Stimulated activated CD4-positive, alpha-beta T cell treated with anti-CD3 and anti-CD28 coated beads, Interleukin-12 subunit alpha, Interleukin-12 subunit beta, amount 100 ng/mL, for 24 hours (primary cell): ENCODE results near the gene HAO2.
"Not testable (repeated sequence)": the region's sequence is repeated elsewhere in the genome, so short reads cannot be mapped to it uniquely, and the experiment has no call there.

Experiments
- DNase-seq, 2 experiments: peaks; one replicate each; pipeline ENCODE4 v3.0.0-alpha.2; 2020; ENCODE audit warnings: low read depth in 2 of 2

Gene HAO2

GRCh38 chr1:119345398-119345797 is 23.2 kb upstream of the HAO2 start:
- DNase-seq: no peak

- no peak for DNase-seq
Measured at GRCh38 chr1:119347858-119348257, 20.7 kb upstream of the HAO2 start.

GRCh38 chr1:119348941-119349340 is 19.6 kb upstream of the HAO2 start:
- no peak for DNase-seq

- not testable (repeated sequence) for DNase-seq
Measured at GRCh38 chr1:119350866-119351265, 17.7 kb upstream of the HAO2 start.

GRCh38 chr1:119351997-119352396 is 16.6 kb upstream of the HAO2 start:
- no peak for DNase-seq

GRCh38 chr1:119353836-119354235 is 14.7 kb upstream of the HAO2 start:
- no peak for DNase-seq

GRCh38 chr1:119358636-119359035 is 9.9 kb upstream of the HAO2 start:
- no peak for DNase-seq

- no peak for DNase-seq
Measured at GRCh38 chr1:119359730-119360129, 8.9 kb upstream of the HAO2 start.

GRCh38 chr1:119361205-119361604 is 7.4 kb upstream of the HAO2 start:
- no peak for DNase-seq

- no peak for DNase-seq
Measured at GRCh38 chr1:119361620-119362344, 6.8 kb upstream of the HAO2 start.

- no peak for DNase-seq
Measured at GRCh38 chr1:119363162-119363561, 5.4 kb upstream of the HAO2 start.

GRCh38 chr1:119364640-119365039 is 3.9 kb upstream of the HAO2 start:
- no peak for DNase-seq

GRCh38 chr1:119366424-119366823 is 2.2 kb upstream of the HAO2 start:
- no peak for DNase-seq

- DNase-seq: no peak
Measured at GRCh38 chr1:119367432-119368124, 1.0 kb upstream of the HAO2 start.

GRCh38 chr1:119370748-119371147 is 2.2 kb downstream of the HAO2 start:
- no peak for DNase-seq

- no peak for DNase-seq
Measured at GRCh38 chr1:119371815-119372214, 3.2 kb downstream of the HAO2 start.

GRCh38 chr1:119372503-119373086 is 4.0 kb downstream of the HAO2 start:
- no peak for DNase-seq

GRCh38 chr1:119373465-119373864 is 4.9 kb downstream of the HAO2 start:
- DNase-seq: no peak

GRCh38 chr1:119374208-119374874 is 5.8 kb downstream of the HAO2 start:
- no peak for DNase-seq

- no peak for DNase-seq
Measured at GRCh38 chr1:119375366-119375765, 6.8 kb downstream of the HAO2 start.

GRCh38 chr1:119376594-119376993 is 8.0 kb downstream of the HAO2 start:
- no peak for DNase-seq

- DNase-seq: not testable (repeated sequence)
Measured at GRCh38 chr1:119377594-119377993, 9.0 kb downstream of the HAO2 start.

GRCh38 chr1:119379117-119379516 is 10.5 kb downstream of the HAO2 start:
- no peak for DNase-seq
